ENCODE measurements around the gene TF. TPM values are rescaled to one million over a fixed set of nuclear protein-coding genes. Genes with fewer than 3 reads are reported as not detected.

TF gene
- total RNA-seq, 2 experiments from 2014 or later = 0.15 to 0.25 TPM

DNA sequence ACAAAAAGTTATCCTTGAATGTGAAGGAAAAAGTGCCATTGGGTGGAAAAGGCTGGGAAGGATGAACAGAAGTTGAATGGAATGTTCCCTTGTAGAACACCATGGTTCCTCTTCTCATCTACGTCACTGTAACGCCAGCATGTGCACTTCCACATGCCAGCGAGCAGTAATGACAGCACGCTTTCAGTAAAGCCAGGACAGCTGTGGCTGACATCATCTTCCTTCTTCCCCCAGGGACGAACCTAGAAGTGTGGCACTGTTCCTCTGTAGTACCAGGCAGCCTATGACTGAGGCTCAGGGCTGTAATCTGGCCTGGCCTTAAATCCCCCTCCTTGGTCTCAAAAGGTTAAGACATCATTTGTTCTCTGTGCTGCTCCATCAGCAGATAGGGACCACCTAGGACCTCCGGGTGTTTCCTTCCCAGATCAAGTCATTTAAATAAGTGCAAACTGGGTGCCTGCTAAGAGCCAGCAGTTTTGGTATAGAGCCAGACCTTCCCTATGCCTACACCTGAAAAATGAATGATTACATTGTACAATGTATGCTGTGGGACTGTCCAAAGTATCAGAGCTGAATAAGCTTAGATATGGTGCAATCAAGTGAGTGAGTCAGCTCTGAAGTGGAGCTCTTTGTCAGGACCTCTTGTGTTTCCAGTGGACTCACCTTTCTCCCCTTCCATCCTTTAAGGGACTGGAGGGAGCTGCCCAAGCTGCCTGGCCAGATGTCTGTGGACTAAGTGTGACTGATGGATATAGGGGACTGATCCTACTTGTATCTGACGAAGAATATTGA lies 53.8 kb downstream of the TF start:
- Histone ChIP-seq H3K4me1 (ENCODE audit: insufficient read depth, low read length, poor library complexity, severe bottlenecking) (peaks cover 4% of the 10 kb centered on the region), H3K79me2 (ENCODE audit: insufficient read depth, low read depth, low read length) (no peaks in the 10 kb centered on the region), H4K20me1 (ENCODE audit: insufficient read depth, low read length) (no peaks in the 10 kb centered on the region), H3K9me3 (ENCODE audit: low read length) (peaks cover 5% of the 10 kb centered on the region; the same call in 1 of the 2 replicates), H2AFZ (ENCODE audit: low read length) (no peak overlapping the region), H3K4me2 (ENCODE audit: low read length) (no peak overlapping the region), H3K9me2 (ENCODE audit: insufficient read depth, low read length) (no peaks in the 10 kb centered on the region), H3K36me3 (ENCODE audit: insufficient read depth, low read length) (no peaks in the 10 kb centered on the region), H3K4me3 (ENCODE audit: low read depth, low read length, poor library complexity, severe bottlenecking) (no peak overlapping the region), H3K27ac (ENCODE audit: low read depth, low read length, poor library complexity, severe bottlenecking) (no peak overlapping the region)
- ChIA-PET POLR2A (no interaction called here), CTCF (ENCODE audit: unreplicated experiment) (no interaction called here)
- peak; percentile 17 for DNase-seq (ENCODE audit: low spot score)
- TF ChIP-seq, protein P1, sequence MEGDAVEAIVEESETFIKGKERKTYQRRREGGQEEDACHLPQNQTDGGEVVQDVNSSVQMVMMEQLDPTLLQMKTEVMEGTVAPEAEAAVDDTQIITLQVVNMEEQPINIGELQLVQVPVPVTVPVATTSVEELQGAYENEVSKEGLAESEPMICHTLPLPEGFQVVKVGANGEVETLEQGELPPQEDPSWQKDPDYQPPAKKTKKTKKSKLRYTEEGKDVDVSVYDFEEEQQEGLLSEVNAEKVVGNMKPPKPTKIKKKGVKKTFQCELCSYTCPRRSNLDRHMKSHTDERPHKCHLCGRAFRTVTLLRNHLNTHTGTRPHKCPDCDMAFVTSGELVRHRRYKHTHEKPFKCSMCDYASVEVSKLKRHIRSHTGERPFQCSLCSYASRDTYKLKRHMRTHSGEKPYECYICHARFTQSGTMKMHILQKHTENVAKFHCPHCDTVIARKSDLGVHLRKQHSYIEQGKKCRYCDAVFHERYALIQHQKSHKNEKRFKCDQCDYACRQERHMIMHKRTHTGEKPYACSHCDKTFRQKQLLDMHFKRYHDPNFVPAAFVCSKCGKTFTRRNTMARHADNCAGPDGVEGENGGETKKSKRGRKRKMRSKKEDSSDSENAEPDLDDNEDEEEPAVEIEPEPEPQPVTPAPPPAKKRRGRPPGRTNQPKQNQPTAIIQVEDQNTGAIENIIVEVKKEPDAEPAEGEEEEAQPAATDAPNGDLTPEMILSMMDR (conservative IDR thresholded peaks at IDR 0.05; ENCODE audit: low read length) = no peak
- no peak for TF ChIP-seq EZH2phosphoT487 (IDR thresholded peaks at IDR 0.05; ENCODE audit: borderline replicate concordance, low read depth, low read length)
- intact Hi-C loops (cut with micrococcal nuclease; ENCODE audit: unreplicated experiment) = loop anchor here (10.0 kb wide), 1 partner anchor 225 kb away; the partner anchor contains the start of gene CDV3
- BruUV-seq (replicated peaks) = no TSS peak

DNA sequence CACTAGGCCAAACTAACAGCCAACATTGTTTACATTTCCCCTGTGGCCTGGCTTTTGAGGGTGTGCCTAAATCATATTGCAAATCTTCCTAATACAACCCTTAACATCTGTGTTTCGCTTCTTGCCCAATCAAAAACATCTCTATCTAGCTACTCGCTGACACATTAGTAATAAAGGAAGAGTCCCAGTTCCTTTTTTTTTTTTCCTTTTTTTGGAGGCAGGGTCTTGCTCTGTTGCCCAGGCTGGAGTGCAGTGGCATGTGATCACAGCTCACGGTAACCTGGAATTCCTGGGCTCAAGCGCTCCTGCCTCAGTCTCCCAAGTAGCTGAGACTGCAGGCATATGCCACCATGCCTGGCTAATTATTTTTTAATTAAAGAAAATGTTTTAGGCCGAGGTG lies 57.3 kb downstream of the TF start:
- no peak for DNase-seq (ENCODE audit: low spot score)
- intact Hi-C loops (cut with micrococcal nuclease; ENCODE audit: unreplicated experiment) = loop anchor here (10.0 kb wide), 1 partner anchor 229 kb away; the partner anchor contains the start of gene CDV3
- H3K27ac ChIP-seq (ENCODE audit: low read depth, low read length, poor library complexity, severe bottlenecking) = no peak overlapping the region
- no TSS peak for BruUV-seq (replicated peaks)
- ChIA-PET CTCF (ENCODE audit: unreplicated experiment) (no interaction called here), POLR2A (interaction anchor here (0.6 to 0.7 kb wide), 3 partner anchors 63 to 758 kb away, joined by 3 to 6 read pairs (median 4); no protein-coding TSS in a partner anchor)
- H3K9me2 ChIP-seq (ENCODE audit: insufficient read depth, low read length) = no peaks in the 10 kb centered on the region
- peaks cover 14% of the 10 kb centered on the region for H3K36me3 ChIP-seq (ENCODE audit: insufficient read depth, low read length)
- peaks cover 6% of the 10 kb centered on the region; the same call in 1 of the 2 replicates for H4K20me1 ChIP-seq (ENCODE audit: insufficient read depth, low read length)
- no peaks in the 10 kb centered on the region for H3K9me3 ChIP-seq (ENCODE audit: low read length)
- no peak overlapping the region for H3K4me3 ChIP-seq (ENCODE audit: low read depth, low read length, poor library complexity, severe bottlenecking)
- H3K4me1 ChIP-seq (ENCODE audit: insufficient read depth, low read length, poor library complexity, severe bottlenecking) = peaks cover 23% of the 10 kb centered on the region
- H3K79me2 ChIP-seq (ENCODE audit: insufficient read depth, low read depth, low read length) = peaks cover 25% of the 10 kb centered on the region
- H3K4me2 ChIP-seq (ENCODE audit: low read length) = no peak overlapping the region
- TF ChIP-seq, protein P1 (conservative IDR thresholded peaks at IDR 0.05; ENCODE audit: low read length) = no peak
- TF ChIP-seq EZH2phosphoT487 (IDR thresholded peaks at IDR 0.05; ENCODE audit: borderline replicate concordance, low read depth, low read length) = no peak
- H2AFZ ChIP-seq (ENCODE audit: low read length) = no peak overlapping the region

DNA sequence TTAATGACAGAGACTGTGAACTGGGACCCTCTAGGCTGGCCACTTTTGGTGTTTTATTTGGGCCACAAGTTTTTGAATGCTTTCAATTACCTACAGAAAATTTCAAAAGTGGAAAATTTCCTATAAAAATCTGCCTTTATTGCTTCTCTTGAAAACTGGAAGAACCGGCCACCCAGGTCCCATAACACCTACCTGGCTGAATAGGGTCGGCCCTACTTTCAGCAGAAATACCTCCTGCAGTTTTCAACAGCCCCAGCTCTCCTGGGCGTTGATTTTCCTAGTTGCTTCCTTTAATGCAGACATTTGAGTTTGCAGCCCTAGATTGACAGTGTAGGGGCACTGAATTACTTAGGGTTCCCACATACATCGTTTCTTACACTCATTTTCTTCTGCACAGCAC lies 58.7 kb downstream of the TF start:
- Histone ChIP-seq H3K27ac (ENCODE audit: low read depth, low read length, poor library complexity, severe bottlenecking) (no peak overlapping the region), H3K79me2 (ENCODE audit: insufficient read depth, low read depth, low read length) (peaks cover 27% of the 10 kb centered on the region), H3K4me1 (ENCODE audit: insufficient read depth, low read length, poor library complexity, severe bottlenecking) (peaks cover 23% of the 10 kb centered on the region), H2AFZ (ENCODE audit: low read length) (peak overlapping the region; percentile 100), H3K36me3 (ENCODE audit: insufficient read depth, low read length) (peaks cover 26% of the 10 kb centered on the region), H3K4me3 (ENCODE audit: low read depth, low read length, poor library complexity, severe bottlenecking) (peak overlapping the region; percentile 87), H3K9me3 (ENCODE audit: low read length) (no peaks in the 10 kb centered on the region), H3K9me2 (ENCODE audit: insufficient read depth, low read length) (no peaks in the 10 kb centered on the region), H4K20me1 (ENCODE audit: insufficient read depth, low read length) (peaks cover 6% of the 10 kb centered on the region; the same call in 1 of the 2 replicates), H3K4me2 (ENCODE audit: low read length) (peak overlapping the region; percentile 98)
- no peak for DNase-seq (ENCODE audit: low spot score)
- ChIA-PET CTCF (ENCODE audit: unreplicated experiment) (no interaction called here), POLR2A (interaction anchor here (0.8 kb wide), 1 partner anchor 233 kb away, joined by 3 read pairs; no protein-coding TSS in a partner anchor)
- no peak for TF ChIP-seq EZH2phosphoT487 (IDR thresholded peaks at IDR 0.05; ENCODE audit: borderline replicate concordance, low read depth, low read length)
- TF ChIP-seq, protein P1 (conservative IDR thresholded peaks at IDR 0.05; ENCODE audit: low read length) = no peak
- no TSS peak for BruUV-seq (replicated peaks)
- intact Hi-C loops (cut with micrococcal nuclease; ENCODE audit: unreplicated experiment) = loop anchor here (5.0 to 10.0 kb wide), 4 partner anchors 230 to 1083 kb away; partner anchors contain the start of genes ANAPC13, CDV3, CEP63 and NPHP3
